Endothelial cell of umbilical vein (primary cell): ENCODE results near the gene GPR151.

Experiments used
- EZH2 ChIP-seq: IDR thresholded peaks from 2 replicates; pipeline ENCODE4 v1.6.1; 2012; ENCODE audit warnings: borderline replicate concordance, low read depth, mild to moderate bottlenecking, moderate library complexity, low read length, inconsistent platforms; ENCODE audit not compliant: severe bottlenecking
- FOS ChIP-seq: IDR thresholded peaks from 2 replicates; pipeline ENCODE4 v1.6.1; 2011; ENCODE audit warnings: mild to moderate bottlenecking, low read length, moderate library complexity, borderline replicate concordance; ENCODE audit not compliant: insufficient read depth
- GATA2 ChIP-seq: IDR thresholded peaks from 2 replicates; pipeline ENCODE4 v1.7.0; 2011; ENCODE audit warnings: low read depth, mild to moderate bottlenecking, moderate library complexity, mixed read lengths, low read length; ENCODE audit not compliant: insufficient read length, insufficient read depth
- JUN ChIP-seq: IDR thresholded peaks from 2 replicates; pipeline ENCODE4 v1.6.1; 2011; ENCODE audit warnings: borderline replicate concordance, low read depth; ENCODE audit not compliant: insufficient read length, insufficient read depth
- POLR2A ChIP-seq: IDR thresholded peaks from 2 replicates; pipeline ENCODE4 v1.6.1; 2012; ENCODE audit warnings: low read depth, mild to moderate bottlenecking, control low read depth, low read length
- POLR2AphosphoS5 ChIP-seq: IDR thresholded peaks from 2 replicates; pipeline ENCODE4 v1.6.1; 2012; ENCODE audit warnings: low read depth, mild to moderate bottlenecking, control low read depth, low read length, moderate library complexity; ENCODE audit not compliant: insufficient read depth
- TF ChIP-seq, protein P1 (sequence below), 2 donors: IDR thresholded peaks; 1 replicate in 1 of 2; 2 replicates in 1 of 2; pipeline ENCODE4 v1.5.1; 2011; ENCODE audit warnings: low read length in 2 of 2, mild to moderate bottlenecking in 2 of 2, moderate library complexity in 2 of 2, control low read depth in 1 of 2, inconsistent platforms in 1 of 2, low read depth in 1 of 2; ENCODE audit not compliant: insufficient read depth in 1 of 2; ENCODE audit errors: extremely low read depth in 1 of 2
- TF ChIP-seq, protein P2 (sequence below): IDR thresholded peaks from 2 replicates; pipeline ENCODE4 v1.6.1; 2011; ENCODE audit not compliant: insufficient read depth, insufficient read length

DNA sequence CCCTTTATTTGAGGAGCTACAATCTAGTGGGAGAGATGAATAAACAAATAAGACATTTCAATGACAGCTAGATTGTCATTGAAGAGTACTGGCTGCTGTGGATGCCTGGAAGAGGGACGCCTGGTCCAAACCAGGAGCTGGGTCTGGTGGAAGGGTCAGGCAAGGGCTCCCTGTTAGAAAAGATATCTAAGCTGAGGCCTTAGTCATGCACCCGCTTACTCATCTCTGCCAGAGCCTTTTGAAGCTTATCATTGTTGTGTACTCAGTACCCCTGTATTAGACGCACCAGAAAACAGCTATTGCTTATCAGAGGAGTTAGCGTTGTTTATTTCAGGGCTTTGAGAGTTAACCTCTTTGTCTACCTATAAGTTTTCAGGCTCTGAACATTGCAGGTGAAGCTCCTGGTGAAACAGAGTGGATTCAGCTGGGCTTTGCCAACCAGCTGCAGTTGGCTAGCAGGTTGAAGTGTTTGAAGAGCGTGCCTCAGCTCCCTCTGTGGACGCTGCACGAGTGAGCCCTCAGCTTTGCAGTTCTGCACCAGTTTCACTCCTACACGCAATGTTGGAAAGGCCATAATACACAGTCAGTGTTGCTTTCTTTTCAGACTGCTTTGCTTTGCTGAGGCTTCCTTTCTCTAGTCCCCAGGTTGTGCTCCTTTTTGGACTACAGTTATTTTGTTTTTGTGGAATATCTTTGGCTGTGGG lies 5.6 kb upstream of the GPR151 start:
- TF ChIP-seq, protein P1, sequence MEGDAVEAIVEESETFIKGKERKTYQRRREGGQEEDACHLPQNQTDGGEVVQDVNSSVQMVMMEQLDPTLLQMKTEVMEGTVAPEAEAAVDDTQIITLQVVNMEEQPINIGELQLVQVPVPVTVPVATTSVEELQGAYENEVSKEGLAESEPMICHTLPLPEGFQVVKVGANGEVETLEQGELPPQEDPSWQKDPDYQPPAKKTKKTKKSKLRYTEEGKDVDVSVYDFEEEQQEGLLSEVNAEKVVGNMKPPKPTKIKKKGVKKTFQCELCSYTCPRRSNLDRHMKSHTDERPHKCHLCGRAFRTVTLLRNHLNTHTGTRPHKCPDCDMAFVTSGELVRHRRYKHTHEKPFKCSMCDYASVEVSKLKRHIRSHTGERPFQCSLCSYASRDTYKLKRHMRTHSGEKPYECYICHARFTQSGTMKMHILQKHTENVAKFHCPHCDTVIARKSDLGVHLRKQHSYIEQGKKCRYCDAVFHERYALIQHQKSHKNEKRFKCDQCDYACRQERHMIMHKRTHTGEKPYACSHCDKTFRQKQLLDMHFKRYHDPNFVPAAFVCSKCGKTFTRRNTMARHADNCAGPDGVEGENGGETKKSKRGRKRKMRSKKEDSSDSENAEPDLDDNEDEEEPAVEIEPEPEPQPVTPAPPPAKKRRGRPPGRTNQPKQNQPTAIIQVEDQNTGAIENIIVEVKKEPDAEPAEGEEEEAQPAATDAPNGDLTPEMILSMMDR (IDR thresholded peaks at IDR 0.05; ENCODE audit: extremely low read depth in 1 of 2, insufficient read depth in 1 of 2, low read depth in 1 of 2, low read length in 2 of 2) = no peak
- TF ChIP-seq EZH2 = no peak
- TF ChIP-seq, protein P2, sequence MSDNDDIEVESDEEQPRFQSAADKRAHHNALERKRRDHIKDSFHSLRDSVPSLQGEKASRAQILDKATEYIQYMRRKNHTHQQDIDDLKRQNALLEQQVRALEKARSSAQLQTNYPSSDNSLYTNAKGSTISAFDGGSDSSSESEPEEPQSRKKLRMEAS = no peak
- no peak for TF ChIP-seq POLR2AphosphoS5
- TF ChIP-seq FOS = no peak
- TF ChIP-seq POLR2A = no peak
- no peak for TF ChIP-seq JUN
- TF ChIP-seq GATA2 = no peak
